Loucy (cell line): Measurements from ENCODE around the gene ZFP90.

Source experiments
- H2AFZ ChIP-seq: fragments of 200-600 bp; sonication (generic); 2 replicates; pipeline ENCODE4 v1.6.0; 2016; ENCODE audit warnings: antibody characterized with exemption, mild to moderate bottlenecking, low read length, moderate library complexity
- H3F3A ChIP-seq: fragments of 200-600 bp; 2 replicates; pipeline ENCODE4 v1.6.0; 2016; ENCODE audit warnings: antibody characterized with exemption, low read depth, mild to moderate bottlenecking
- H3K27me3 ChIP-seq: fragments of 200-600 bp; sonication (generic); 2 replicates; pipeline ENCODE4 v1.6.1; 2014; ENCODE audit warnings: low read length, mild to moderate bottlenecking; ENCODE audit not compliant: insufficient read depth, poor library complexity, severe bottlenecking
- H3K36me3 ChIP-seq: fragments of 200-600 bp; sonication (generic); 2 replicates; pipeline ENCODE4 v1.6.1; 2016; ENCODE audit warnings: low read length; ENCODE audit not compliant: insufficient read depth
- H3K4me1 ChIP-seq: fragments of 200-600 bp; sonication (generic); 2 replicates; pipeline ENCODE4 v1.5.1; 2014; ENCODE audit warnings: low read length, mild to moderate bottlenecking; ENCODE audit not compliant: insufficient read depth, poor library complexity, severe bottlenecking
- H3K4me2 ChIP-seq: fragments of 200-600 bp; sonication (generic); 2 replicates; pipeline ENCODE4 v1.6.0; 2014; ENCODE audit warnings: antibody characterized with exemption, low read length, low read depth, mild to moderate bottlenecking; ENCODE audit not compliant: poor library complexity, severe bottlenecking
- H3K4me3 ChIP-seq: fragments of 200-600 bp; sonication (generic); 2 replicates; pipeline ENCODE4 v1.5.1; 2014; ENCODE audit warnings: low read length, mild to moderate bottlenecking, mixed read lengths; ENCODE audit not compliant: poor library complexity, severe bottlenecking
- H3K79me2 ChIP-seq: fragments of 200-600 bp; sonication (generic); 2 replicates; pipeline ENCODE4 v1.6.1; 2014; ENCODE audit warnings: low read length; ENCODE audit not compliant: insufficient read depth
- H3K9ac ChIP-seq: fragments of 200-600 bp; sonication (generic); 2 replicates; pipeline ENCODE4 v1.6.0; 2014; ENCODE audit warnings: mild to moderate bottlenecking, low read depth, low read length, moderate library complexity; ENCODE audit not compliant: poor library complexity, severe bottlenecking
- H3K9me2 ChIP-seq: fragments of 200-600 bp; sonication (generic); replicated peaks from 2 replicates; pipeline ENCODE4 v1.6.1; 2016; ENCODE audit warnings: low read depth, low read length, mixed read lengths
- H3K9me3 ChIP-seq: fragments of 200-600 bp; sonication (generic); 2 replicates; pipeline ENCODE4 v1.6.1; 2014; ENCODE audit warnings: mild to moderate bottlenecking, antibody characterized with exemption, low read length, low read depth; ENCODE audit not compliant: insufficient read depth
- H4K20me1 ChIP-seq: fragments of 200-600 bp; sonication (generic); 2 replicates; pipeline ENCODE4 v1.6.0; 2014; ENCODE audit warnings: antibody characterized with exemption, low read length, mild to moderate bottlenecking; ENCODE audit not compliant: insufficient read depth, poor library complexity, severe bottlenecking
- EZH2phosphoT487 ChIP-seq: fragments of 200-600 bp; IDR thresholded peaks from 2 replicates; pipeline ENCODE4 v1.6.1; 2018; ENCODE audit warnings: antibody characterized with exemption, mild to moderate bottlenecking, moderate library complexity, borderline replicate concordance
- TF ChIP-seq, protein P1 (sequence below): fragments of 200-600 bp; sonication (generic); conservative IDR thresholded peaks from 2 replicates; pipeline ENCODE4 v1.5.1; 2014; ENCODE audit warnings: mild to moderate bottlenecking, antibody characterized with exemption, low read length

ZFP90 gene

DNA sequence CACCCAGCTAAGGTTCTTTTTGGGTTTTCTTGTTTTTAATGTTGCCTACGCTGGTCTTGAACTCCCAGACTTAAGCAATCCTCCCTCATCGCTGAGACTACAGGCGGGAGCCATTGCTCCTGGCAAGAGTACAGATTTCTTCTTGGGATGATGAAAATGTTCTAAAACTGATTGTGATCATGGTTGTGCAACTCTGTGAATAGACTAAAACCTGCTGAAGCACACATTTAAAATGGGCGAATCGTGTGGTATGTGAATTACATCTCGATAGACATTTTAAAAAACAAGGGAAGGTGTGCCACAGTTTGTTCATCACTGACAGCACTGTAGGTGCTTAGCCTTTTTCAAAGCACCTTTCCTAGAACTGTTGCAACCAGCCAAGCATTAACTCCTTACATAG is 57.2 kb downstream of the ZFP90 start:
- H3K4me1 ChIP-seq, result no peaks in the 10 kb centered on the region
- H3K36me3 ChIP-seq, result no peaks in the 10 kb centered on the region
- H3K4me3 ChIP-seq, result no peak overlapping the region
- no peak for TF ChIP-seq EZH2phosphoT487
- TF ChIP-seq, protein P1, sequence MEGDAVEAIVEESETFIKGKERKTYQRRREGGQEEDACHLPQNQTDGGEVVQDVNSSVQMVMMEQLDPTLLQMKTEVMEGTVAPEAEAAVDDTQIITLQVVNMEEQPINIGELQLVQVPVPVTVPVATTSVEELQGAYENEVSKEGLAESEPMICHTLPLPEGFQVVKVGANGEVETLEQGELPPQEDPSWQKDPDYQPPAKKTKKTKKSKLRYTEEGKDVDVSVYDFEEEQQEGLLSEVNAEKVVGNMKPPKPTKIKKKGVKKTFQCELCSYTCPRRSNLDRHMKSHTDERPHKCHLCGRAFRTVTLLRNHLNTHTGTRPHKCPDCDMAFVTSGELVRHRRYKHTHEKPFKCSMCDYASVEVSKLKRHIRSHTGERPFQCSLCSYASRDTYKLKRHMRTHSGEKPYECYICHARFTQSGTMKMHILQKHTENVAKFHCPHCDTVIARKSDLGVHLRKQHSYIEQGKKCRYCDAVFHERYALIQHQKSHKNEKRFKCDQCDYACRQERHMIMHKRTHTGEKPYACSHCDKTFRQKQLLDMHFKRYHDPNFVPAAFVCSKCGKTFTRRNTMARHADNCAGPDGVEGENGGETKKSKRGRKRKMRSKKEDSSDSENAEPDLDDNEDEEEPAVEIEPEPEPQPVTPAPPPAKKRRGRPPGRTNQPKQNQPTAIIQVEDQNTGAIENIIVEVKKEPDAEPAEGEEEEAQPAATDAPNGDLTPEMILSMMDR, result no peak
- no peaks in the 10 kb centered on the region for H4K20me1 ChIP-seq
- H3K4me2 ChIP-seq, result no peak overlapping the region
- no peak overlapping the region for H3K9ac ChIP-seq
- H2AFZ ChIP-seq, result no peak overlapping the region
- H3K9me2 ChIP-seq, result no peaks in the 10 kb centered on the region
- H3K79me2 ChIP-seq, result no peaks in the 10 kb centered on the region
- H3K9me3 ChIP-seq, result peaks cover 5% of the 10 kb centered on the region; the same call in 1 of the 2 replicates
- H3K27me3 ChIP-seq, result no peaks in the 10 kb centered on the region
- H3F3A ChIP-seq, result no peaks in the 10 kb centered on the region

DNA sequence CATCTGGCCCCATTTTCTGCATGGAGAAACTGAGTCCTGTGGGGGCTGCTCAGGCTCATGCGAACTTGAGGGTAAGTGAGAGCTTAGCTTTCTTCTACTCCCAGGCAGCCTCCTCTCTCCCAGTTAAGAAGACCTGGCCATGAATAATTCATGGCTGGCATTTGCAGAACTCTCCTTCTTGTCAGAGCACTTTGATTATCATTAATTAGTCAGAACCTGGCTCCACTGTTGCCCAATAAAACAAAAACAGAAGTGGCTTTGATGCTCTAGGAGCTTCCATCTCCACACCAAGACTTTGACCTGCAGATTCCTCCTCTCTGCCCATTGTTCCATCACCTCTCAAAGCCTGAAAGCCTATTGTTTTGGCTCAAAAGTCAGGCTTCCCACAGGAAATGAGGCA is 60.5 kb downstream of the ZFP90 start:
- no peaks in the 10 kb centered on the region for H3K4me1 ChIP-seq
- no peak overlapping the region for H3K4me3 ChIP-seq
- no peak for TF ChIP-seq EZH2phosphoT487
- TF ChIP-seq, protein P1, result no peak
- no peaks in the 10 kb centered on the region for H3K36me3 ChIP-seq
- no peaks in the 10 kb centered on the region for H4K20me1 ChIP-seq
- no peak overlapping the region for H3K4me2 ChIP-seq
- H3F3A ChIP-seq, result no peaks in the 10 kb centered on the region
- H3K27me3 ChIP-seq, result no peaks in the 10 kb centered on the region
- no peak overlapping the region for H3K9ac ChIP-seq
- no peaks in the 10 kb centered on the region; the same call in 1 of the 2 replicates for H3K9me3 ChIP-seq
- H3K9me2 ChIP-seq, result no peaks in the 10 kb centered on the region
- no peaks in the 10 kb centered on the region for H3K79me2 ChIP-seq
- H2AFZ ChIP-seq, result no peak overlapping the region

DNA sequence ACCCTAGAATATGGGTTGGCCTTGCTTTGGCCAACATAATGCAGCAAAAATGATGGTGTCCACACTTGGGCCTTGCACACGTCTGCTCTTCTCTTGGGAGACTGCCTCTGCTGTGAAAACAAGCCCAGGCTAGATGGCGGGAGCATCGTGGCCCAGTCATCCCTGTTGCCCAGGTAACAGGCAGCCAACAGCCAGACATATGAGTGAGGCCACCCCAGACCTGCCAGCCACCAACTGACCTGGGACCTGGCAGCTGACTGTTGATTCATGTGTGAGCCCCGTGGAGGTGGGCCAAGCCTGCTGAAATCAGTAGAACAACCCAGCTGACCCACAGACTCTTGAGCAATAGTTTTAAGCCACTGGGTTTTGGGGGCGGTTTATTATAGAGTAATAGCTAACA is 66.7 kb downstream of the ZFP90 start:
- Histone ChIP-seq H3K9me2 (no peaks in the 10 kb centered on the region), H3K36me3 (no peaks in the 10 kb centered on the region), H4K20me1 (no peaks in the 10 kb centered on the region), H3K9ac (no peak overlapping the region), H2AFZ (no peak overlapping the region), H3K27me3 (no peaks in the 10 kb centered on the region), H3K4me1 (no peaks in the 10 kb centered on the region), H3K4me2 (no peak overlapping the region), H3F3A (no peaks in the 10 kb centered on the region), H3K9me3 (no peaks in the 10 kb centered on the region), H3K79me2 (no peaks in the 10 kb centered on the region), H3K4me3 (no peak overlapping the region)
- TF ChIP-seq, protein P1, result no peak
- TF ChIP-seq EZH2phosphoT487, result no peak
